ENCODE data around the gene SCRN1.

The SCRN1 gene

GRCh38 chr7:30022991-30023390, 33.4 kb upstream of the SCRN1 start:
- no peak overlapping the region for H3K27ac ChIP-seq
- TF ChIP-seq, protein P1, sequence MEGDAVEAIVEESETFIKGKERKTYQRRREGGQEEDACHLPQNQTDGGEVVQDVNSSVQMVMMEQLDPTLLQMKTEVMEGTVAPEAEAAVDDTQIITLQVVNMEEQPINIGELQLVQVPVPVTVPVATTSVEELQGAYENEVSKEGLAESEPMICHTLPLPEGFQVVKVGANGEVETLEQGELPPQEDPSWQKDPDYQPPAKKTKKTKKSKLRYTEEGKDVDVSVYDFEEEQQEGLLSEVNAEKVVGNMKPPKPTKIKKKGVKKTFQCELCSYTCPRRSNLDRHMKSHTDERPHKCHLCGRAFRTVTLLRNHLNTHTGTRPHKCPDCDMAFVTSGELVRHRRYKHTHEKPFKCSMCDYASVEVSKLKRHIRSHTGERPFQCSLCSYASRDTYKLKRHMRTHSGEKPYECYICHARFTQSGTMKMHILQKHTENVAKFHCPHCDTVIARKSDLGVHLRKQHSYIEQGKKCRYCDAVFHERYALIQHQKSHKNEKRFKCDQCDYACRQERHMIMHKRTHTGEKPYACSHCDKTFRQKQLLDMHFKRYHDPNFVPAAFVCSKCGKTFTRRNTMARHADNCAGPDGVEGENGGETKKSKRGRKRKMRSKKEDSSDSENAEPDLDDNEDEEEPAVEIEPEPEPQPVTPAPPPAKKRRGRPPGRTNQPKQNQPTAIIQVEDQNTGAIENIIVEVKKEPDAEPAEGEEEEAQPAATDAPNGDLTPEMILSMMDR (conservative IDR thresholded peaks at IDR 0.05): no peak

DNA sequence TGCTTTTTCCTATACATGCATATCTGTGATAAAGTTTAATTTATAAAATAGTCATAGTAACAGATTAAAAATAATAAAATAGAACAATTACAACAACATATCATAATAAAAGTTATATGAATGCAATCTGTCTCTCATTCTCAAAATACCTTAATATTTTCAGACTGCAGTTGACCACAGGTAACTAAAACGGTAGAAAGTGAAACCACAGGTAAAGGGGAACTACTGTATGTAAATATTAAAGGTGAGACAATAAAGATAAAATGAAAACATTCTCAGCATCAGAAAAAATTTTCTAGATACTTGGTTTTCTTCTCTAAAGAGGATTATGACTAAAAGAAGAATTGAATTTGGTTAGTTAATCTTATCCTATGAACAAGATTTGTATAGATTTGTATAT, 30.9 kb upstream of the SCRN1 start:
- TF ChIP-seq, protein P1 (conservative IDR thresholded peaks at IDR 0.05): no peak
- no peak overlapping the region for H3K27ac ChIP-seq

DNA sequence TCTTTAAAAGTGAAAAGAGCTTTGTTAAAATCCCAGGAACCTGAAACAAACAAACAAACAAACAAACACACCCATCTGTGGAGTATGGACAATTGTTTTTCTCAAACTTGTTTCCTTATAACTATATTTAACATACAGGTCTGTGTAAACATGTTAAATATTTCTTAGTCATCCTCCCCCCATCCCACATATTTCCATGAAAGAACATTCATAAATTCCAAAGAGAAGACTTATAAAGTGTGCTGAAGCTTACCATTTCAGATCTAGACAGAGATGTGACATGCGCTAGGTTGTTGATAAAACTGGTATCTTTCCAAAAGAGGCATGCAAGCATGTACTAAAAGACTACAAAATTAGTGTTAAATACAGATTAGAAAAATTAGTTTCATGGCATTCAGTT, 30.4 kb upstream of the SCRN1 start:
- TF ChIP-seq, protein P1 (conservative IDR thresholded peaks at IDR 0.05): no peak
- no peak overlapping the region for H3K27ac ChIP-seq

GRCh38 chr7:30019387-30019786, 29.8 kb upstream of the SCRN1 start:
- TF ChIP-seq, protein P1 (conservative IDR thresholded peaks at IDR 0.05): no peak; the same call in 1 of the 2 replicates
- H3K27ac ChIP-seq: no peak overlapping the region

GRCh38 chr7:30018451-30018850, 28.9 kb upstream of the SCRN1 start:
- TF ChIP-seq, protein P1 (conservative IDR thresholded peaks at IDR 0.05): no peak
- no peak overlapping the region for H3K27ac ChIP-seq

- peak overlapping the region; percentile 69 for H3K27ac ChIP-seq
Measured at GRCh38 chr7:30012757-30013156, 23.2 kb upstream of the SCRN1 start.

DNA sequence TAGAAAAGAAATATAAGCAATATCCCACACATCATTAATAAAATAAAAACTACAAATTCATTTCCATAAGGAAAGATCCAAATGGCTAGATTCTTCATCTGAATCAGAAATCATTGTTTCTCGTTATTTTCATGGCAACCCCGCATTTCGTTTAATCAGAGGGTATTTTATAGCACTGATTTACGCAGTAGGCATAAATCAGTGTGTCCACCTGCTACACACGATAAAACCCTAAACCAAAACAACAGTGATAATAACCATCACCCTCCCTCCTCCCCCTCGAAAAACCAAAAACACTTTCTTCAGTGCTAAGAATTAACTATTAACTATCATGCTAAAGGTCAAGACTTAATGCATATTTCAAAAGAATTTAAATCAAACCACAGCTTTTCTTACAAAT, 20.4 kb upstream of the SCRN1 start:
- no peak overlapping the region for H3K27ac ChIP-seq

More at GRCh38 chr7:30012757-30013156, 23.2 kb upstream of the SCRN1 start:
- TF ChIP-seq, protein P1 (conservative IDR thresholded peaks at IDR 0.05): peak; percentile 53

More for the DNA sequence above, 20.4 kb upstream of the SCRN1 start:
- TF ChIP-seq, protein P1 (conservative IDR thresholded peaks at IDR 0.05): no peak

Measured in VCaP (cell line).